Measurements from ENCODE around the gene FSTL5. TPM values are rescaled to one million over a fixed set of nuclear protein-coding genes. Genes with fewer than 3 reads are reported as not detected.

Gene FSTL5
- total RNA-seq, 2 donors from 2014 or later: 0.24 to 1.1 TPM

DNA sequence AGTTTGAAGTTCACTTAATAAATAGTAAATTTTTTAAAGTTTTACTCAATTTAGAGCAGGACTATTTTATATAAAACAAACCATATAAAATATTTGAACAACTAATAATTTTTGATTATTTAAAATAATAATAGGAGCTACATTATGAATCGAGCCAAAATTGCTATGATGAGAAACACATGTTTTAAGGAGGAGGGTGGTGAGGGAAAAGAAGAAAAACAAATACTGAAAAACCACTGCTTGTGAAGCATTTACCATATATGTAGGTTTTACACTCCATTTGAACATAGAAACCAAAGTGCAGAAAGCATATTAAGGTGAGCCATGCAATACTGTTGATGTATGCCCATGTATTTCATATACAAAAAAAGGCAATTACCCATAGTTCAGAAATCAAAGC, 448.9 kb downstream of the FSTL5 start:
- no peak overlapping the region for H3K9ac ChIP-seq (ENCODE audit: extremely low read depth, low read length, poor library complexity, severe bottlenecking)
- Mint-ChIP-seq H3K4me1 (no peaks in the 10 kb centered on the region), H3K4me3 (no peak overlapping the region), H3K27ac (no peak overlapping the region), H3K36me3 (ENCODE audit: low read depth) (no peaks in the 10 kb centered on the region), H3K9me3 (no peaks in the 10 kb centered on the region), H3K27me3 (ENCODE audit: insufficient read depth) (no peaks in the 10 kb centered on the region)
- no peak for DNase-seq
- no peak overlapping the region for H3K4me3 ChIP-seq (ENCODE audit: low read length)
- H3K36me3 ChIP-seq (ENCODE audit: control insufficient read depth, insufficient read depth, low read length): no peaks in the 10 kb centered on the region
- no peaks in the 10 kb centered on the region for H3K4me1 ChIP-seq (ENCODE audit: control insufficient read depth, insufficient read depth, low read length)
- TF ChIP-seq, protein P1, sequence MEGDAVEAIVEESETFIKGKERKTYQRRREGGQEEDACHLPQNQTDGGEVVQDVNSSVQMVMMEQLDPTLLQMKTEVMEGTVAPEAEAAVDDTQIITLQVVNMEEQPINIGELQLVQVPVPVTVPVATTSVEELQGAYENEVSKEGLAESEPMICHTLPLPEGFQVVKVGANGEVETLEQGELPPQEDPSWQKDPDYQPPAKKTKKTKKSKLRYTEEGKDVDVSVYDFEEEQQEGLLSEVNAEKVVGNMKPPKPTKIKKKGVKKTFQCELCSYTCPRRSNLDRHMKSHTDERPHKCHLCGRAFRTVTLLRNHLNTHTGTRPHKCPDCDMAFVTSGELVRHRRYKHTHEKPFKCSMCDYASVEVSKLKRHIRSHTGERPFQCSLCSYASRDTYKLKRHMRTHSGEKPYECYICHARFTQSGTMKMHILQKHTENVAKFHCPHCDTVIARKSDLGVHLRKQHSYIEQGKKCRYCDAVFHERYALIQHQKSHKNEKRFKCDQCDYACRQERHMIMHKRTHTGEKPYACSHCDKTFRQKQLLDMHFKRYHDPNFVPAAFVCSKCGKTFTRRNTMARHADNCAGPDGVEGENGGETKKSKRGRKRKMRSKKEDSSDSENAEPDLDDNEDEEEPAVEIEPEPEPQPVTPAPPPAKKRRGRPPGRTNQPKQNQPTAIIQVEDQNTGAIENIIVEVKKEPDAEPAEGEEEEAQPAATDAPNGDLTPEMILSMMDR (conservative IDR thresholded peaks at IDR 0.05): no peak
- no peak overlapping the region for H3K27ac ChIP-seq (ENCODE audit: low read depth, low read length)
- WGBS, 2 experiments (ENCODE audit: insufficient coverage in 1 of 2, insufficient read length in 1 of 2): 100% methylated on average over 1 of the region's 1 CpG; no CpG with 5 or more reads in 1 of the 2 experiments
- H3K9me3 ChIP-seq (ENCODE audit: control insufficient read depth, low read length): no peaks in the 10 kb centered on the region
- no peaks in the 10 kb centered on the region for H3K27me3 ChIP-seq (ENCODE audit: control insufficient read depth, insufficient read depth, low read length, poor library complexity, severe bottlenecking)

DNA sequence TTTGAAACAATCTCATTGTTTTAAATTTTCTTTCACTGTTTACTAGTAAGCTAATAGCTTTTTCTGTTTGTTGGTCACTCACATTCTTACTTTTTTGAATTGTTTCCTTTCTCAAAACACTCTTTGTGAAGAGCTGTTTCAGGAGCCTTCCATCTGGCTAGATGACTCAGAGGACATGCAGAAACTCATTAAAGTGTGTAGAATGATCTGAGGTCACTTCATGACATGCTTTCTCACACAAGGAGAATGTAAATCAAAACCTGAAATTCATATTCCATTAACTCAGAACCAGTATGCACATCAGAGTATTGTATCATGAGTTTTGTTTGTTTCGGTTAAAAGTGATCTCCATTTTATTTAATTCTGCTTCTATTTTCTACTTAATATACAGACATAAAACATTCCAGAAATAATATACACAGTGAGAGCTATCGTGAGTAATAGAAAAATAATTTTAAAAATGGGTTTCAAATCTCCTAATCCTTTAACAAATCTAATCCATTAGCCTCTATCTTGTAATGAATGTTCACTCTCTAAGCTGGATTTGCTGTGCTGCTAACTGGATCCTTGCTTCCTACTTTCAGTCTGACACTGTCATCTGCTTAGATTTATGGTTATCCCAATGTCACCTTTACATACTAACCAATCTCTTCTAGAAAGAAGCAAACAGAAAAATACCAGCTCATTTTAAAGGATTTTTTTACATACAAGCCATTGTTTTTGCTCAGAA, 449.6 kb downstream of the FSTL5 start:
- no peak overlapping the region for H3K27ac ChIP-seq (ENCODE audit: low read depth, low read length)
- H3K27me3 ChIP-seq (ENCODE audit: control insufficient read depth, insufficient read depth, low read length, poor library complexity, severe bottlenecking): no peaks in the 10 kb centered on the region
- no peaks in the 10 kb centered on the region for H3K27me3 Mint-ChIP-seq (ENCODE audit: insufficient read depth)
- no peak overlapping the region for H3K4me3 ChIP-seq (ENCODE audit: low read length)
- H3K9ac ChIP-seq (ENCODE audit: extremely low read depth, low read length, poor library complexity, severe bottlenecking): no peak overlapping the region
- H3K27ac Mint-ChIP-seq: no peak overlapping the region
- no peak for DNase-seq
- no peaks in the 10 kb centered on the region for H3K36me3 Mint-ChIP-seq (ENCODE audit: low read depth)
- no peaks in the 10 kb centered on the region for H3K4me1 Mint-ChIP-seq
- no peaks in the 10 kb centered on the region for H3K9me3 ChIP-seq (ENCODE audit: control insufficient read depth, low read length)
- H3K36me3 ChIP-seq (ENCODE audit: control insufficient read depth, insufficient read depth, low read length): no peaks in the 10 kb centered on the region
- whole genome bisulfite sequencing, 2 experiments (ENCODE audit: insufficient coverage in 1 of 2, insufficient read length in 1 of 2): no CpG with 5 or more reads among the region's 2 CpGs
- no peaks in the 10 kb centered on the region for H3K4me1 ChIP-seq (ENCODE audit: control insufficient read depth, insufficient read depth, low read length)
- no peak overlapping the region for H3K4me3 Mint-ChIP-seq
- H3K9me3 Mint-ChIP-seq: no peaks in the 10 kb centered on the region
- TF ChIP-seq, protein P1 (conservative IDR thresholded peaks at IDR 0.05): no peak

DNA sequence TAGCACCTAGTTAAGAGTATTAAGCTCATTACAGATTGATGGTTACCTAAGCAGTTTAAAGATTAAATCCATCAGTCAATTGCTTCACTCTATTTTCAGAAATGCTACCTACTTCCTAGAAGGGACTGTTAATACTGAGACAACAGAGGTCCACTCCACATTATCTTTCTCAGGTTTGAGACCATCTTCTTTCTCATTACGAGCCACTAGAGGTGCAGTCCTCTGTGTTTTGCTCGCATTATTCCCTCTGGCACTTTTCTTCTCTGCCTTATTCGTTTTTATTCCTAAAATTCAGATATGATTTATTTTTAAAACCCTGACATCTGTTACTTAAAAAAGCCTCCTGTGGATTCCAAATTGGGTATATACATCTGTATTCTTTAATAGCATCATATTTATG, 459.1 kb downstream of the FSTL5 start:
- 50 to 54% methylated on average over 2 to 3 of the region's 3 CpGs for WGBS, 2 experiments (ENCODE audit: insufficient coverage in 1 of 2, insufficient read length in 1 of 2)
- no peak overlapping the region for H3K9ac ChIP-seq (ENCODE audit: extremely low read depth, low read length, poor library complexity, severe bottlenecking)
- DNase-seq: no peak

More for the DNA sequence above, 459.1 kb downstream of the FSTL5 start:
- Histone ChIP-seq H3K27ac (ENCODE audit: low read depth, low read length) (no peak overlapping the region), H3K27me3 (ENCODE audit: control insufficient read depth, insufficient read depth, low read length, poor library complexity, severe bottlenecking) (no peaks in the 10 kb centered on the region), H3K4me3 (ENCODE audit: low read length) (no peak overlapping the region), H3K36me3 (ENCODE audit: control insufficient read depth, insufficient read depth, low read length) (no peaks in the 10 kb centered on the region), H3K4me1 (ENCODE audit: control insufficient read depth, insufficient read depth, low read length) (no peaks in the 10 kb centered on the region), H3K9me3 (ENCODE audit: control insufficient read depth, low read length) (peaks cover 11% of the 10 kb centered on the region)
- TF ChIP-seq, protein P1 (conservative IDR thresholded peaks at IDR 0.05): peak; percentile 60
- peaks cover 6% of the 10 kb centered on the region for H3K4me1 Mint-ChIP-seq
- H3K36me3 Mint-ChIP-seq (ENCODE audit: low read depth): no peaks in the 10 kb centered on the region
- H3K27ac Mint-ChIP-seq: no peak overlapping the region
- H3K4me3 Mint-ChIP-seq: no peak overlapping the region
- H3K9me3 Mint-ChIP-seq: peaks cover 2% of the 10 kb centered on the region
- no peaks in the 10 kb centered on the region for H3K27me3 Mint-ChIP-seq (ENCODE audit: insufficient read depth)

Data from endodermal cell (in vitro differentiated cells).